Measurements from ENCODE around the gene DIP2B.

GRCh38 chr12:50549885-50550284, 45.1 kb downstream of the DIP2B start:
- no peak for TF ChIP-seq EZH2 (IDR thresholded peaks at IDR 0.05; ENCODE audit: low read length, missing control alignments)
- TF ChIP-seq, protein P1, sequence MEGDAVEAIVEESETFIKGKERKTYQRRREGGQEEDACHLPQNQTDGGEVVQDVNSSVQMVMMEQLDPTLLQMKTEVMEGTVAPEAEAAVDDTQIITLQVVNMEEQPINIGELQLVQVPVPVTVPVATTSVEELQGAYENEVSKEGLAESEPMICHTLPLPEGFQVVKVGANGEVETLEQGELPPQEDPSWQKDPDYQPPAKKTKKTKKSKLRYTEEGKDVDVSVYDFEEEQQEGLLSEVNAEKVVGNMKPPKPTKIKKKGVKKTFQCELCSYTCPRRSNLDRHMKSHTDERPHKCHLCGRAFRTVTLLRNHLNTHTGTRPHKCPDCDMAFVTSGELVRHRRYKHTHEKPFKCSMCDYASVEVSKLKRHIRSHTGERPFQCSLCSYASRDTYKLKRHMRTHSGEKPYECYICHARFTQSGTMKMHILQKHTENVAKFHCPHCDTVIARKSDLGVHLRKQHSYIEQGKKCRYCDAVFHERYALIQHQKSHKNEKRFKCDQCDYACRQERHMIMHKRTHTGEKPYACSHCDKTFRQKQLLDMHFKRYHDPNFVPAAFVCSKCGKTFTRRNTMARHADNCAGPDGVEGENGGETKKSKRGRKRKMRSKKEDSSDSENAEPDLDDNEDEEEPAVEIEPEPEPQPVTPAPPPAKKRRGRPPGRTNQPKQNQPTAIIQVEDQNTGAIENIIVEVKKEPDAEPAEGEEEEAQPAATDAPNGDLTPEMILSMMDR (conservative IDR thresholded peaks at IDR 0.05 in 1 of 2, IDR thresholded peaks at IDR 0.05 in 1 of 2; ENCODE audit: low read depth in 1 of 2, low read length in 2 of 2): no peak
